ENCODE results near the gene MYO1D. TPM values are rescaled to one million over a fixed set of nuclear protein-coding genes. Genes with fewer than 3 reads are reported as not detected.
A peak's percentile ranks its signal among the peaks of the same experiment; 100 is the strongest.
"Not testable (repeated sequence)": the region's sequence is repeated elsewhere in the genome, so short reads cannot be mapped to it uniquely, and the experiment has no call there.

The MYO1D gene
- total RNA-seq: 10 to 100 TPM in 5 of 9 donors, 1 to 10 TPM in 4; 4.7 to 15.5 (median 10.4) TPM
- 1 to 10 TPM; 3.3 to 5.6 TPM for polyA plus RNA-seq
- long read RNA-seq, donor 1, full-length matches to known transcripts: 1 of 5 reads
- long read RNA-seq, donor 1, partial matches to known transcripts: 1 of 5 reads
- long read RNA-seq, donor 1, other reads (novel, unspliced or antisense): 3 of 5 reads
- long read RNA-seq, donor 2: 0 reads
- long read RNA-seq, donor 3, full-length matches to known transcripts: 1 of 4 reads
- long read RNA-seq, donor 3, partial matches to known transcripts: 0 of 4 reads
- long read RNA-seq, donor 3, other reads (novel, unspliced or antisense): 3 of 4 reads

DNA sequence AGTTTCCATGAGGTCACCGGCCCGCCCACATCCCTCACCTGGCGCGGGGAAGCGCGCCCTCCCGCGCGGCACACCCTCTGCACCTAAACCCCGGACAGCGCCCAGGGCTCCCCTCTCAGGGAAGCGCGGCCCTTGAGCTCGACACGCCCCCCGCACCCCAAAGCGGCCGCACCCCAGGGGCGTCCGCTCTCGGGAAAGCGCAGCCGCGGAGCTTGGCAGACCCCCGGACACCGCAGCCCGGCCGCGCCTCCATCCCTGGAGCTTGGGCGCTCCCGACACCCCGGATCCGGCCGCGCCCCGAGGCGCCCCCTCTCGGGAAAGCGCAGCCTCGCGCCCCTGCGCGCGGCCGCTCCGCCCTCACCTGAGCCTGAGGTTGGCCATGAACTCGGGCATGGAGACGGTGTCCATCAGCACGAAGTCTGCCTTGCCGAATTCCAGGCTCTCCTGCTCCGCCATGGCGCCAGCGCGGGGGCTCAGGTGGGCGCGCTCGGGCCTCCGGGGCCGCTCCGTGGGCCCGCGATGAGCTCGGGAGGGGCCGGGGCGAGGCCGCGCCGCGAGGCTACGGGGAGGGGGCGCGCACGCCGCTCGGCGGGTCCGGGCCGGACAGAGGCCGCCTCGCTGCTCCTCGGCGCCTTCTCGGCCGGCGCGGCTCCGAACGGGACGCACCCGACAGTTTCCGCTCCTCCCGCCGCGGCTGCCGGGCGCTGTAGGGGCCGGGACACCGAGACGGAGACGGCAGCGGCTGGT, at the start of gene MYO1D:
MYO1D (minus strand) TSS at position 708 of the 747 bp plus-strand sequence; CDS start at position 456, 252 bp downstream.
- TF ChIP-seq, protein P1, sequence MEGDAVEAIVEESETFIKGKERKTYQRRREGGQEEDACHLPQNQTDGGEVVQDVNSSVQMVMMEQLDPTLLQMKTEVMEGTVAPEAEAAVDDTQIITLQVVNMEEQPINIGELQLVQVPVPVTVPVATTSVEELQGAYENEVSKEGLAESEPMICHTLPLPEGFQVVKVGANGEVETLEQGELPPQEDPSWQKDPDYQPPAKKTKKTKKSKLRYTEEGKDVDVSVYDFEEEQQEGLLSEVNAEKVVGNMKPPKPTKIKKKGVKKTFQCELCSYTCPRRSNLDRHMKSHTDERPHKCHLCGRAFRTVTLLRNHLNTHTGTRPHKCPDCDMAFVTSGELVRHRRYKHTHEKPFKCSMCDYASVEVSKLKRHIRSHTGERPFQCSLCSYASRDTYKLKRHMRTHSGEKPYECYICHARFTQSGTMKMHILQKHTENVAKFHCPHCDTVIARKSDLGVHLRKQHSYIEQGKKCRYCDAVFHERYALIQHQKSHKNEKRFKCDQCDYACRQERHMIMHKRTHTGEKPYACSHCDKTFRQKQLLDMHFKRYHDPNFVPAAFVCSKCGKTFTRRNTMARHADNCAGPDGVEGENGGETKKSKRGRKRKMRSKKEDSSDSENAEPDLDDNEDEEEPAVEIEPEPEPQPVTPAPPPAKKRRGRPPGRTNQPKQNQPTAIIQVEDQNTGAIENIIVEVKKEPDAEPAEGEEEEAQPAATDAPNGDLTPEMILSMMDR (IDR thresholded peaks at IDR 0.05): peak in 8 of 12 donors; percentile 10 to 56 (median 45)
- TF ChIP-seq POLR2A (IDR thresholded peaks at IDR 0.05): peak in 1 of 2 donors; percentile 79
- intact Hi-C loops (cut with DNase I): loop anchor here in 9 of 10 donors (1.0 to 10.0 kb wide), 7 partner anchors 49 to 214 kb away; no protein-coding TSS in a partner anchor
- DNase-seq (peak in 4 of 5 donors; percentile 41 to 54 (median 48)), ATAC-seq (peak in 3 of 4 donors; percentile 1 to 41 (median 35))
- Histone ChIP-seq H3K27ac (peak within 1 kb of the TSS; percentile 43 to 90 (median 80)), H3K4me3 (peak within 1 kb of the TSS; percentile 71 to 93 (median 84)), H3K9me3 (no peaks in the 10 kb centered on the region), H3K36me3 (no peaks in the 10 kb centered on the region), H3K27me3 (peaks cover 0 to 5% (median 0%) of the 10 kb centered on the region in 9 donors), H3K4me1 (peaks cover 0 to 29% (median 11%) of the 10 kb centered on the region in 12 donors)
- WGBS, 4 donors: 0 to 1% (median 1%) methylated on average over 18 to 101 of the region's 101 CpGs

DNA sequence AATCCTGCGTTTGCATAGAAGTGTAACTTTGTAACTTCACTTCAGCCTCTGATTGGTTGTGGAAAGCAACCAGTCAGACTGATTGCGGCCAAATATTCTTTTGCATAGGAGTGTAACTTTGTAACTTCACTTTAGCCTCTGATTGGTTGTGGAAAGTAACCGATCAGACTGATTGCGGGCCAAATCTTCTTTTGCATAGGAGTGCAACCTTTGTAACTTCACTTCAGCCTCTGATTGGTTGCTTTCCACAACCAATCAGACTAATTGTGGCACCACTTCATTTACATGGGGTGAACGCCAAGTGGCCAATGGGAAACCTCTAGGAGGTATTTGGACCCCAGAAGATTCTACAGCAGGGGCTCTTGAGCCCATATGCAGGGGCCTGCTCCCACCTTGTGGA, 49.3 kb upstream of the MYO1D start:
- no peaks in the 10 kb centered on the region for H3K36me3 ChIP-seq
- DNase-seq: no peak
- H3K9me3 ChIP-seq: no peaks in the 10 kb centered on the region
- H3K4me3 ChIP-seq: no peak overlapping the region
- ATAC-seq: no peak
- no peak for TF ChIP-seq POLR2A (IDR thresholded peaks at IDR 0.05)
- TF ChIP-seq, protein P1 (IDR thresholded peaks at IDR 0.05): no peak
- H3K27me3 ChIP-seq: peaks cover 0 to 26% (median 2%) of the 10 kb centered on the region in 9 donors
- 93 to 96% (median 95%) methylated on average over 5 of the region's 5 CpGs for WGBS, 4 donors
- peaks cover 0 to 13% (median 2%) of the 10 kb centered on the region in 12 donors for H3K4me1 ChIP-seq
- intact Hi-C loops (cut with DNase I): no loop called here
- H3K27ac ChIP-seq: no peak overlapping the region

DNA sequence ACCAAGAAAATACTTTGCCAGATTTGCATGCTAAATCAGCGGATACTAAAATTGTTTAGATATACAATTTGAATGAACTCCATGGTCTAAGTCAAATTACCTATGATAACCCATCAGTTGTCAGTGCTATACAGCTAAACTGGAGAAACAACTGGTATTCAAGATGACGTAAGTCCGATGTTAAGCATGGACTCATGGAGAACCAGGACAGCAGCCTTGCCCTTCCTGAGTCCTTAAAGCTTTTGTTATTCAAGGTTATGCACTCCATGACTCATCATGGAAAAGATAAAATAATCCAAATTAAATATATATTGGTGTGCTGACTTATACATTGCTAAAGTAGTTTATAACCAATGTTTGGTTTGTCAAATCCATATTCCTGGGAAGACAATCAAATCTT, 47.0 kb upstream of the MYO1D start:
- ATAC-seq; H3K27ac ChIP-seq; H3K36me3 ChIP-seq; H3K4me3 ChIP-seq; H3K9me3 ChIP-seq; DNase-seq; intact Hi-C loops (cut with DNase I): not testable (repeated sequence)
- H3K4me1 ChIP-seq: peaks cover 0 to 13% (median 2%) of the 10 kb centered on the region in 12 donors
- 86 to 93% (median 90%) methylated on average over 3 of the region's 3 CpGs for WGBS, 4 donors
- H3K27me3 ChIP-seq: peaks cover 0 to 22% (median 2%) of the 10 kb centered on the region in 9 donors

DNA sequence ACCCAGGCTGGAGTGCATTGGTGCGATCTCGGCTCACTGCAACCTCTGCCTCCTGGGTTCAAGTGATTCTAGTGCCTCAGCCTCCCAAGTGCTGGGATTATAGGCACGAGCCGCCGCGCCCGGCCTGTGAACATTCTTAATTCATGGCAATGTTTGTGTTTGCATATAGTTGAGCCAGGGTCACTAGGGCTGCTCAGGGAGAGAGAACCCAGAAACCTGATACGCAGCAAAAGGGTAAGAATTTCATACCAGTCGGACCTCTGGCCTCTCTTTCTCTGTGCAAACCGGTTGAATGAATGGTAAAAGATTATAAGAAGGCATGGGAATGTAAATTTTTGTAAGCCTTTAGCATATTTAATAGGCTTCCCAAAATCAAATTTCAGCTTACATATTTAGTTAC, 44.1 kb upstream of the MYO1D start:
- H3K9me3 ChIP-seq: no peaks in the 10 kb centered on the region
- no peak for DNase-seq
- 86 to 97% (median 94%) methylated on average over 10 of the region's 10 CpGs for WGBS, 4 donors
- ATAC-seq: no peak
- TF ChIP-seq POLR2A (IDR thresholded peaks at IDR 0.05): no peak
- TF ChIP-seq, protein P1 (IDR thresholded peaks at IDR 0.05): no peak
- no peak overlapping the region for H3K27ac ChIP-seq
- no peak overlapping the region for H3K4me3 ChIP-seq
- peaks cover 0 to 4% (median 0%) of the 10 kb centered on the region in 9 donors for H3K27me3 ChIP-seq
- no peaks in the 10 kb centered on the region for H3K36me3 ChIP-seq
- intact Hi-C loops (cut with DNase I): no loop called here
- H3K4me1 ChIP-seq: no peaks in the 10 kb centered on the region
